Measurements from ENCODE around the gene LPAR2. TPM values are rescaled to one million over a fixed set of nuclear protein-coding genes. Genes with fewer than 3 reads are reported as not detected.

LPAR2 gene
- total RNA-seq, 2 donors from 2014 or later: 60.4 to 81.7 TPM

GRCh38 chr19:19642506-19643157 is 14.6 kb upstream of the LPAR2 start:
- peaks cover 4% of the 10 kb centered on the region for H3K4me1 ChIP-seq (ENCODE audit: control insufficient read depth, insufficient read depth, low read length)
- peaks cover 29% of the 10 kb centered on the region for H3K36me3 ChIP-seq (ENCODE audit: control insufficient read depth, insufficient read depth, low read length)
- DNase-seq: peak; percentile 55
- peak overlapping the region; percentile 91 for H3K27ac ChIP-seq (ENCODE audit: low read depth, low read length)
- H3K4me3 Mint-ChIP-seq: peak overlapping the region; percentile 88
- H3K9me3 ChIP-seq (ENCODE audit: control insufficient read depth, low read length): no peaks in the 10 kb centered on the region
- no peaks in the 10 kb centered on the region for H3K9me3 Mint-ChIP-seq
- H3K4me3 ChIP-seq (ENCODE audit: low read length): peak overlapping the region; percentile 90
- no peaks in the 10 kb centered on the region for H3K27me3 ChIP-seq (ENCODE audit: control insufficient read depth, insufficient read depth, low read length, poor library complexity, severe bottlenecking)
- 33% methylated on average over 2 to 15 of the region's 16 CpGs for WGBS, 2 experiments (ENCODE audit: insufficient coverage in 1 of 2, insufficient read length in 1 of 2)
- H3K27ac Mint-ChIP-seq: peak overlapping the region; percentile 95
- peaks cover 24% of the 10 kb centered on the region for H3K36me3 Mint-ChIP-seq (ENCODE audit: low read depth)
- no peak for TF ChIP-seq CTCF (conservative IDR thresholded peaks at IDR 0.05)
- no peaks in the 10 kb centered on the region for H3K27me3 Mint-ChIP-seq (ENCODE audit: insufficient read depth)
- H3K4me1 Mint-ChIP-seq: peaks cover 8% of the 10 kb centered on the region
- peak overlapping the region; percentile 76 for H3K9ac ChIP-seq (ENCODE audit: extremely low read depth, low read length, poor library complexity, severe bottlenecking)

- Histone ChIP-seq H3K4me3 (ENCODE audit: low read length) (no peak overlapping the region), H3K36me3 (ENCODE audit: control insufficient read depth, insufficient read depth, low read length) (peaks cover 26% of the 10 kb centered on the region), H3K9me3 (ENCODE audit: control insufficient read depth, low read length) (no peaks in the 10 kb centered on the region), H3K9ac (ENCODE audit: extremely low read depth, low read length, poor library complexity, severe bottlenecking) (no peak overlapping the region), H3K4me1 (ENCODE audit: control insufficient read depth, insufficient read depth, low read length) (peaks cover 4% of the 10 kb centered on the region), H3K27ac (ENCODE audit: low read depth, low read length) (no peak overlapping the region), H3K27me3 (ENCODE audit: control insufficient read depth, insufficient read depth, low read length, poor library complexity, severe bottlenecking) (no peaks in the 10 kb centered on the region)
- peaks cover 35% of the 10 kb centered on the region for H3K36me3 Mint-ChIP-seq (ENCODE audit: low read depth)
- no peak overlapping the region for H3K27ac Mint-ChIP-seq
- H3K4me1 Mint-ChIP-seq: peaks cover 4% of the 10 kb centered on the region
- no peak overlapping the region for H3K4me3 Mint-ChIP-seq
- no peaks in the 10 kb centered on the region for H3K27me3 Mint-ChIP-seq (ENCODE audit: insufficient read depth)
- WGBS, 2 experiments (ENCODE audit: insufficient coverage in 1 of 2, insufficient read length in 1 of 2): 92 to 94% methylated on average over 31 to 53 of the region's 53 CpGs
- no peaks in the 10 kb centered on the region for H3K9me3 Mint-ChIP-seq
- peak; percentile 93 for DNase-seq
- peak; percentile 37 for TF ChIP-seq CTCF (conservative IDR thresholded peaks at IDR 0.05)
Measured at GRCh38 chr19:19637523-19638251, 9.7 kb upstream of the LPAR2 start.

GRCh38 chr19:19637186-19637522 is 9.1 kb upstream of the LPAR2 start:
- no peak overlapping the region for H3K4me3 ChIP-seq (ENCODE audit: low read length)
- DNase-seq: no peak
- H3K9me3 ChIP-seq (ENCODE audit: control insufficient read depth, low read length): no peaks in the 10 kb centered on the region
- no peak overlapping the region for H3K27ac Mint-ChIP-seq
- WGBS, 2 experiments (ENCODE audit: insufficient coverage in 1 of 2, insufficient read length in 1 of 2): 93 to 95% methylated on average over 15 to 27 of the region's 27 CpGs
- no peak overlapping the region for H3K9ac ChIP-seq (ENCODE audit: extremely low read depth, low read length, poor library complexity, severe bottlenecking)
- no peak overlapping the region for H3K27ac ChIP-seq (ENCODE audit: low read depth, low read length)
- no peaks in the 10 kb centered on the region for H3K27me3 Mint-ChIP-seq (ENCODE audit: insufficient read depth)
- no peaks in the 10 kb centered on the region for H3K9me3 Mint-ChIP-seq
- H3K4me3 Mint-ChIP-seq: no peak overlapping the region
- peaks cover 30% of the 10 kb centered on the region for H3K36me3 ChIP-seq (ENCODE audit: control insufficient read depth, insufficient read depth, low read length)
- H3K36me3 Mint-ChIP-seq (ENCODE audit: low read depth): peaks cover 40% of the 10 kb centered on the region
- no peaks in the 10 kb centered on the region for H3K4me1 ChIP-seq (ENCODE audit: control insufficient read depth, insufficient read depth, low read length)
- H3K27me3 ChIP-seq (ENCODE audit: control insufficient read depth, insufficient read depth, low read length, poor library complexity, severe bottlenecking): no peaks in the 10 kb centered on the region
- no peaks in the 10 kb centered on the region for H3K4me1 Mint-ChIP-seq
- no peak for TF ChIP-seq CTCF (conservative IDR thresholded peaks at IDR 0.05)
